Thyroid gland (tissue), 4 donors: ENCODE results near the gene BRPF3. TPM values are rescaled to one million over a fixed set of nuclear protein-coding genes. Genes with fewer than 3 reads are reported as not detected.
"Not testable (repeated sequence)": the region's sequence is repeated elsewhere in the genome, so short reads cannot be mapped to it uniquely, and the experiment has no call there.

Experiments
- DNase-seq, 2 donors: peaks; one replicate each; pipeline ENCODE4 v3.0.0-alpha.2; 2019
- H3K27ac ChIP-seq, 3 donors: fragments of 200-600 bp; sonication (generic); 1 replicate in 2 of 3; 2 replicates in 1 of 3; pipeline ENCODE4 v1.5.1; 2016 to 2019; ENCODE audit warnings: mild to moderate bottlenecking in 1 of 3, moderate library complexity in 1 of 3
- H3K27me3 ChIP-seq: fragments of 200-600 bp; sonication (generic); one replicate; pipeline ENCODE4 v1.5.1; 2019
- H3K36me3 ChIP-seq, 2 donors: fragments of 200-600 bp; sonication (generic); one replicate each; pipeline ENCODE4 v1.5.1; 2016 to 2019
- H3K4me1 ChIP-seq, 2 donors: fragments of 200-600 bp; sonication (generic); one replicate each; pipeline ENCODE4 v1.5.1; 2017 to 2019
- H3K4me3 ChIP-seq, 3 donors: fragments of 200-600 bp; sonication (generic); replicated peaks in 1 of 3; 1 replicate in 2 of 3; 2 replicates in 1 of 3; pipeline ENCODE4 v1.5.1; 2016; ENCODE audit warnings: mild to moderate bottlenecking in 1 of 3
- H3K9me3 ChIP-seq: fragments of 200-600 bp; sonication (generic); one replicate; pipeline ENCODE4 v1.5.1; 2017
- CTCF ChIP-seq, 6 experiments: fragments of 200-600 bp in 3 of 6; fragments of 450-650 bp in 3 of 6; sonication (generic) in 3 of 6; IDR thresholded peaks; one replicate each; pipeline ENCODE4 v1.5.1; 2016 to 2019; ENCODE audit warnings: antibody characterized with exemption in 6 of 6, mild to moderate bottlenecking in 2 of 6, inconsistent platforms in 1 of 6, moderate library complexity in 1 of 6
- POLR2A ChIP-seq, 2 donors: fragments of 450-650 bp; IDR thresholded peaks; one replicate each; pipeline ENCODE4 v1.6.1; 2017; ENCODE audit warnings: antibody characterized with exemption in 2 of 2, mild to moderate bottlenecking in 2 of 2, moderate library complexity in 1 of 2
- WGBS, 2 donors: methylation state at CpG; one replicate each; pipeline ENCODE4 v1.1.5; 2017; 5-methylcytosine and 5-hydroxymethylcytosine counted together
- intact Hi-C: fragments of 100-400 bp; cut with DNase I; formaldehyde crosslinking; loops from one replicate; pipeline ENCODE4 v1.15.1; 2023
- total RNA-seq, 4 donors: library from RNA; depleted of rRNA; stranded (reverse); fragments of >200 nt; gene quantifications; one replicate each; pipeline ENCODE4 v1.2.3, GENCODE V29; 2016

BRPF3 gene
- total RNA-seq, 4 donors from 2014 or later: 21.5 to 55.1 (median 35.3) TPM

GRCh38 chr6:36210886-36211595 lies 14.5 kb downstream of the BRPF3 start:
- no peak for TF ChIP-seq POLR2A (IDR thresholded peaks at IDR 0.05)
- no peak overlapping the region for H3K4me3 ChIP-seq
- no peak overlapping the region for H3K27ac ChIP-seq
- no peaks in the 10 kb centered on the region for H3K27me3 ChIP-seq
- no peaks in the 10 kb centered on the region for H3K4me1 ChIP-seq
- peaks cover 66 to 71% of the 10 kb centered on the region in 2 donors for H3K36me3 ChIP-seq
- WGBS, 2 donors: 89 to 92% methylated on average over 8 to 14 of the region's 18 CpGs
- intact Hi-C loops: no loop called here
- H3K9me3 ChIP-seq: no peaks in the 10 kb centered on the region
- no peak for DNase-seq

- intact Hi-C loops: no loop called here
- no peak for DNase-seq
- Histone ChIP-seq H3K36me3 (peaks cover 53 to 66% of the 10 kb centered on the region in 2 donors), H3K27me3 (no peaks in the 10 kb centered on the region), H3K9me3 (no peaks in the 10 kb centered on the region), H3K27ac (no peak overlapping the region), H3K4me3 (no peak overlapping the region), H3K4me1 (no peaks in the 10 kb centered on the region)
- WGBS, 2 donors: 93% methylated on average over 2 of the region's 2 CpGs
- TF ChIP-seq POLR2A (IDR thresholded peaks at IDR 0.05) (no peak), CTCF (IDR thresholded peaks at IDR 0.05) (no peak)
Observed at GRCh38 chr6:36216559-36216958, 20.0 kb downstream of the BRPF3 start.

GRCh38 chr6:36217188-36217587 lies 20.6 kb downstream of the BRPF3 start:
- no peaks in the 10 kb centered on the region for H3K4me1 ChIP-seq
- peaks cover 47 to 65% of the 10 kb centered on the region in 2 donors for H3K36me3 ChIP-seq

GRCh38 chr6:36217946-36218345 lies 21.4 kb downstream of the BRPF3 start:
- no peak overlapping the region for H3K27ac ChIP-seq
- H3K36me3 ChIP-seq: peaks cover 51 to 68% of the 10 kb centered on the region in 2 donors
- intact Hi-C loops: no loop called here
- 91% methylated on average over 1 of the region's 1 CpG for WGBS, 2 donors
- H3K9me3 ChIP-seq: no peaks in the 10 kb centered on the region
- no peaks in the 10 kb centered on the region for H3K4me1 ChIP-seq
- no peak for DNase-seq
- no peak for TF ChIP-seq POLR2A (IDR thresholded peaks at IDR 0.05)
- TF ChIP-seq CTCF (IDR thresholded peaks at IDR 0.05): no peak
- no peak overlapping the region for H3K4me3 ChIP-seq
- no peaks in the 10 kb centered on the region for H3K27me3 ChIP-seq

More at GRCh38 chr6:36217188-36217587, 20.6 kb downstream of the BRPF3 start:
- TF ChIP-seq POLR2A (IDR thresholded peaks at IDR 0.05) (no peak), CTCF (IDR thresholded peaks at IDR 0.05) (no peak)
- H3K27me3 ChIP-seq: no peaks in the 10 kb centered on the region
- no peak overlapping the region for H3K27ac ChIP-seq
- 94 to 98% methylated on average over 3 of the region's 3 CpGs for WGBS, 2 donors
- DNase-seq: no peak
- H3K4me3 ChIP-seq: no peak overlapping the region
- intact Hi-C loops: no loop called here
- H3K9me3 ChIP-seq: no peaks in the 10 kb centered on the region

GRCh38 chr6:36218516-36218915 lies 22.0 kb downstream of the BRPF3 start:
- H3K9me3 ChIP-seq, H3K27me3 ChIP-seq, intact Hi-C loops, H3K27ac ChIP-seq, H3K4me3 ChIP-seq, H3K4me1 ChIP-seq, DNase-seq: not testable (repeated sequence)
- whole genome bisulfite sequencing, 2 donors: 94 to 100% methylated on average over 9 of the region's 9 CpGs
- H3K36me3 ChIP-seq: peaks cover 49 to 64% of the 10 kb centered on the region in 2 donors

- Histone ChIP-seq H3K4me3 (no peak overlapping the region), H3K27ac (no peak overlapping the region), H3K36me3 (peaks cover 44 to 59% of the 10 kb centered on the region in 2 donors), H3K27me3 (no peaks in the 10 kb centered on the region), H3K9me3 (no peaks in the 10 kb centered on the region), H3K4me1 (no peaks in the 10 kb centered on the region)
- intact Hi-C loops: no loop called here
- DNase-seq: no peak
- WGBS, 2 donors: 62 to 86% methylated on average over 3 of the region's 3 CpGs
- TF ChIP-seq CTCF (IDR thresholded peaks at IDR 0.05) (no peak), POLR2A (IDR thresholded peaks at IDR 0.05) (no peak)
Observed at GRCh38 chr6:36219081-36219480, 22.5 kb downstream of the BRPF3 start.
